Left renal pelvis (tissue), 4 donors: Measurements from ENCODE around the gene FSTL4. TPM values are rescaled to one million over a fixed set of nuclear protein-coding genes. Genes with fewer than 3 reads are reported as not detected.
A peak's percentile ranks its signal among the peaks of the same experiment; 100 is the strongest.

Source experiments
- DNase-seq, 4 donors: peaks; one replicate each; pipeline ENCODE4 v3.0.0-alpha.2; 2013; ENCODE audit warnings: low read depth in 4 of 4, low spot score in 3 of 4
- polyA plus RNA-seq, 4 donors: library from polyadenylated mRNA; unstranded; fragments of 120-200 nt; gene quantifications; one replicate each; pipeline ENCODE4 v1.2.1, GENCODE V29; 2013; ENCODE audit not compliant: insufficient read length in 4 of 4

FSTL4 gene
- polyA plus RNA-seq, 4 donors: 0.67 to 1.2 (median 0.79) TPM; not detected in 1

- no peak for DNase-seq
Observed at GRCh38 chr5:133483406-133484090, 128.8 kb downstream of the FSTL4 start.

GRCh38 chr5:133482028-133482427, 130.3 kb downstream of the FSTL4 start:
- DNase-seq: no peak

DNA sequence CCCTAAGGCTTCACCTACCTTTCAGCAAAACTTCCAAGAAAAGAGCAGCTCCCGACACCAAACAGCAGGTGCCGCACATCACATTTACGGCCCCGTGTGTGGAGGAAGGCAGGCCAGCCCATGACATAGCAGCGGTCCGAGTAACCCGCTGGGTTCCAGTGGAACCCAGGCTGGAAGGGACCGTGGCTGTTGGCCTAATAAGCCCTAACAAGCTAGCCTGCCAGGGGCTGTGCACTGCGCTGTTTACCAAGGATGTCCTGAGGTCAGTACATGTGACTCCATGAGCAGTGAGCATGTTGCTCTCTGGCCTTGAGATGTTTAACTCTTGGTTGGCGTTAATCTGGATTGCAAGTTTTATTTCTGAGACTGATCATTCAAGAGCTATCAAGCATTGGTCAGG, 131.5 kb downstream of the FSTL4 start:
- DNase-seq: no peak

DNA sequence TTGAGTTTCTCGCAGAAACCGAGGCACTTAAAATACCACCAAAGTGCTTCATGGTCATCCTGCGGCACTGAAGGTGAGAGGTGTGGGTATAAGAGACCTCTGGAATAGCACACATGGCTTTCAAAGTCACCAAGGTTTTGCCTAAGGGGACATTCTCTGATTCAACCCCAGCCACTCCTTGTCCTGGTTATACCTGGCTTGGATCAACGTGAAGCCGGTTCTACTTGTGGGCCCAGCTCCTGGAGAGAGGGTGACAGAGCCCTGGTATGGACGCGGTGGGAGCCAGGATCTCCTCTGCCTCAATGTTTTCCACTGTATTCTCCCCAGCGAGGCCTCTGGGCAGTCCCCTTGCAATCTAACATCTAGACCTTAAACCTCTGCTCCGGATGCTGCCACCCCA, 132.0 kb downstream of the FSTL4 start:
- DNase-seq: no peak

DNA sequence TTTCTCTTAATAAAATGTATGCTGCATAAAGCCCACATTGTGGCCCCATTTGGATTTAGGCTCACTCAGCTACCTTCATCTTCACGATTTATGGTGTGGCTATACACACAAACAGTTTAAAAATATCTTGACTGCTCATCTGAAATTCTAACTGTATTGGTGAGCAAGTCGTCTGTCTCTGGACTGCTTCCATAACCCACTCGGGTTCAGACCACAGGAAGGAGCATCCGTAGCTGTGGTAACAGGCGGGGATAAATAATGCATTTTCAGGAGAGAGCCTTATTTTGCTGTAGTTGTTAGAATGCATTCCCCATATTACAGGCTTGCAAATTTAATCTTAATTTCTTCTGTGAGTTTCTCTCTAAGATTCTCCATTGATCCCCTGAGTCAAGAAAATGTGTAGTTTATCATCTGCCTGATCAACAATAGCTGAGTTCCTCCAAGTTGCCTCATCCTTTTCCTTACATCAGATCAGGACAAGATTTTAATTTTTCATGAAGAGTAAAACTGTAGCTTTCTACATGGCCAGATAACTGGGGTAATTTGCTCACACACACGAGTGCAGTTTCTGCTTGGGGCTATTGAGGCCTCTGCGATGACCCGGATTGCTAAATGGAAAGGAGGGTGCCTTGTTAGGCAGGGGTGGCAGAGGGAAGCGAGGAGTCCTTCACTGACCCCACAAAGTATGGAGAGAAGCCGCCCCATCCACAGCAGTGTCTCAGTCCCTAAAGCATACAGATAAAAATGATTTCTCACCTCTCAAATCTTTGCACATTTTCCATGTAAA, 133.9 kb downstream of the FSTL4 start:
- DNase-seq: no peak

GRCh38 chr5:133475986-133476385, 136.4 kb downstream of the FSTL4 start:
- no peak for DNase-seq

- no peak for DNase-seq
Observed at GRCh38 chr5:133474851-133475590, 137.3 kb downstream of the FSTL4 start.

GRCh38 chr5:133473291-133473690, 139.1 kb downstream of the FSTL4 start:
- no peak for DNase-seq

DNA sequence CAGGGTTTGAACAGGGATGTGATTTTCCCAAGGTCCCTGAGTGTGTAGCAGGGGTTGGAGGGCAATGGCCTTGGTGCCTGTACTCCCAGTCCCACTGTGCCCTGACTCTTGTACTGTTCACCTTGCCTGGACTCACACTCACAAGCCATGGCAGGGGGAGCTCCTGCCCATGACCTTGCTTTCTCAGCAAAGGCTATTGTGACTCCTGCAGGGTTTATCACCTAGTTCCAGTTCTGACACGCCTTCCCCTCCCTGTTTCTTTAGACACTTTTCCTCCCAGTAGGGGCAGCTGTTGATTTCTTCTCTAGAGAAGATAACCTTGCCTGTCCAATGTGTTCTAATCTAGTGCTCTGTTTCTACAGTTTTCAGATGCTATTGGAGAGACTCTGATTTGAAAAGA, 139.5 kb downstream of the FSTL4 start:
- no peak for DNase-seq

- no peak for DNase-seq
Observed at GRCh38 chr5:133471699-133472098, 140.6 kb downstream of the FSTL4 start.

DNA sequence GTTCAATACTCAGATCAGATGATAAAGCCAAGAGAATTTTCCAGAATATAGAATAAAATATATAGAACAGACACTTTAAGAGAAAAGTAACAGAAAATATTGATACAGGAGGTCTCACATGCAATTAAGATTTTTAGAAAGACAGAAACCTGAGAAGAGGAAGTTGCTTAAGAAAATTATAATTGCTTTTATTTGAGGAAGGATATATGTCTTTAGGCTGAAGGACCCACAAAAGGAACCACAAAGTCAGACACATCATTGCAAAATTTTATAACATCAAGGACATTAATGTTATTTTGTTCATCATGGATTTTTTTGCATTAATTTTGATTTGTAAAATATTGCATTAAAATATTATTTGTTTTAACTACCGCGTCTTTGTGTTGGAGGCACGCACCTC, 141.5 kb downstream of the FSTL4 start:
- DNase-seq: no peak

DNA sequence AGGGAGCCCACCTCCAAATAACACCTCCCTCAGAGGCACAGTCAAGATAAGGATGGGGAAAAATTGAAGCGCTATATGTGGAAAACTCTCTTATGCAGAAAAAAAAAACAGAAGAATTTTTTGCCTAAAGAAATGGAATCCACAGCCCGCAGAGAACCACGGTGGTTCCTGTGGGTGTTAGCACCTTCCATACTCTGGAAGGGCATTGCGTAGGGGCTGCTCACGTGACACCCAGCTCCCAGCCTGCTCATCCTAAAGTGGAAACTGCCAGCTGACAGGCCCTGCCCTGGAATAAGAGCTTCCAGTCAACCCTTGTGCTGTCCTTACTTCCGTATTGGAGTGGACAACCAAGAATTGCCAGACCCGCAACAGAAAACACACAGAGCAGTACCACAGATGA, 142.5 kb downstream of the FSTL4 start:
- no peak for DNase-seq

GRCh38 chr5:133469252-133469651, 143.1 kb downstream of the FSTL4 start:
- DNase-seq: no peak

GRCh38 chr5:133468596-133468995, 143.7 kb downstream of the FSTL4 start:
- no peak for DNase-seq

DNA sequence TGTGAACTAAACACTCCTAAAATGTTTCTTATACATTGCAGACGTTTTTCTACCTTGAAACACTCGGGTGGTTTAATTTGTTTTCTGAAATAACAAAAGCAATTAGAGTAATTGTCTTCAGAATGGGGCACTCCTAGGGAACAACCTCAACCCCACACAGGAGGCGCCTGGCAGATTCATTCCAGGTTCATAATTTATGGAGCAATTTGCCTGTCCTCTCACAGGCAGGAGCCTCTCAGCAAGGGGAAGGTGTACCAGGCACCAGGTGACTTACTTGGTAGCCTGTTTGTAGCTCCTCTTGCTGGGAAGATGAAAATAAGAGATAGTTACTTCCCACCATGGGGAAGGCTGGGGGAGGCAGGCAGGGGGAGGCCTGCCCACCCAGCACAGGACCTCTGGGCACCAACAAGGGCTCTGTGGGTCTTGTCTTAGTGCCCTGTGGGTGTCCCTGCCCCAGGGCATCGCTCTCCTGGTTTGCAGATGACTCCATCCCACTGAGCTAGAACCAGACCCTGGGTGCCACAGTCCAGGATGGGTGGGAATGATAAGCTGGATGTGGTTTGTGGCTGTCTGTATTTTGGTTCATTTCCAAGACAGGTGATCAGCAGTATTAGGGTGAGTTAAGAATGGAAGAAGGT, 144.4 kb downstream of the FSTL4 start:
- DNase-seq: peak in 1 of 4 donors; percentile 47

DNA sequence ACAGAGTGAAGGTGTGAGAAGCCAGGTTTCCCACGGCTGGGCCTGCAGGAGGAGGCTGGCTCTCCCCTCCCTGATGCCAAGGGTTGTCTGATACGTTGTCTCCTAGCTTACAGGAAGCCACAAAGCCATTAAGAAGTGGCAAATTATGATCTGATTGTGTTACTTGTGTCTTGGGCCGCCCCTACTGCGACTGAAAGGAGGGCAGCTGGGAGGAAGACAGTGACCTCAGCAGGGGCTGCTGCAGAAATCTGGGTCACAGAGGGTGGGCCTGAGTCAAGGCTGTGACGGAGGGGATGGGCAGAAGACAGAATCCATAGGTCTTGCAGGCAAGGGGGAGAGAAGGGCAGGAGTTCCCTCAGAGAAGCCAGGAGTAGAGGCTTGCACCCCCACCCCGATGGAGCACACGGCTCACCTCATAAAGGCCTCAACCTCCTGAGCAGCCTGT, 145.0 kb downstream of the FSTL4 start:
- no peak for DNase-seq

DNA sequence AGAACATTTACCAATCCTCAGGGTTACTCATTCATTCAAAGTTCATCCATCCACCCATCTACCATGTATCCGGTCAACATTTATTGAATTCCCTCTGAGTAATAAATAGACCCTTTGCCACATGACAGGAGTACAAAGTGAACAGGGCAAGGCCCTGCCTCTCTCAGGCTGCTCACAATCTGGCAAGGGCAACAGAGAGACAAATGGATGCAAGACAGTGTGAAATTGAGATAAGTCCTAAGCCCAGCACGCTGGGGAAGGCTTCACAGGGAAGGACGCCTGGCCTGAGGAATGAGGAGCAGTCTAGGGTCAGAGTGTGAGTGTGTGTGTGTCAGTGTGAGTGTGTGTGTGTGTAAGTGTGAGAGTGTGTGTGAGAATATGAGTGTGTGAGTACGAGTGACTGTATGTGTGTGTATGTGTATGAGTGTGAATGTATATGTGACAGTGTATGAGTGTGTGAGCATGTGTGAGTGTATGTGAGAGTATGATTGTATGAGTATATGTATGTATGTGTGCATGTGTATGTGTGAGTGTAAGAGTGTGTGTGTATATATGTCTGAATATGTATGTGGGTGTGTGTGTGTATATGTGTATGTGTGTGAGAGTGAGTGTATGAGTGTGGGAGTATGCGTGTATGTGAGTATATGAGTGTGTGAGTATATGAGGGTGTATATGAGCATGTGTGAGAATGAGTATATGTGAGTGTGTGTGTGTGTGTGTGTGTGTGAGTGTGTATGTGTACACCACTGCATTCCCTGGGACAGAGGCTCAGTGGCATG, 145.6 kb downstream of the FSTL4 start:
- DNase-seq: no peak

DNA sequence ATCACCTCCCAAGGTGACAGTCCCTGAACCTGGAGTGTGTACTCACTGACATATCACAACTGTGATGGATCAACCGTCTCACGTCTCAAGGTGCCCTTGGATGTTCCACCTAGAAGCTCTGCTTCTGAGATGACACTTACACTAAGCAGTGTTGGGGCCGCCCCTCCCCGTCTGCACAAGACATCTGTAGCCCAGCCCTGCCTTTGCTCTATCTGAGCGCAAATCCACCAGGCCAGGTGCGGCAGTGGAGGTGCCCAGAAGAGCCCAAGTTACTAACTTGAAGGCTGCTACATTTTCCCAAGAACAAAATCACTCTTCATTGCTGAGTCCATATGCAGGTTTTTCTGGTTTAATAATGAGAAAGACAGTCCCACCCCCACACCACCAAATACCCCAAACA, 148.3 kb downstream of the FSTL4 start:
- DNase-seq: no peak

- no peak for DNase-seq
Observed at GRCh38 chr5:133461796-133462516, 150.4 kb downstream of the FSTL4 start.
